ENCODE measurements around the gene RNF213.
"Not testable (repeated sequence)": the region's sequence is repeated elsewhere in the genome, so short reads cannot be mapped to it uniquely, and the experiment has no call there.

GRCh38 chr17:80244448-80244847, 16.2 kb upstream of the RNF213 start:
- TF ChIP-seq, protein P1, sequence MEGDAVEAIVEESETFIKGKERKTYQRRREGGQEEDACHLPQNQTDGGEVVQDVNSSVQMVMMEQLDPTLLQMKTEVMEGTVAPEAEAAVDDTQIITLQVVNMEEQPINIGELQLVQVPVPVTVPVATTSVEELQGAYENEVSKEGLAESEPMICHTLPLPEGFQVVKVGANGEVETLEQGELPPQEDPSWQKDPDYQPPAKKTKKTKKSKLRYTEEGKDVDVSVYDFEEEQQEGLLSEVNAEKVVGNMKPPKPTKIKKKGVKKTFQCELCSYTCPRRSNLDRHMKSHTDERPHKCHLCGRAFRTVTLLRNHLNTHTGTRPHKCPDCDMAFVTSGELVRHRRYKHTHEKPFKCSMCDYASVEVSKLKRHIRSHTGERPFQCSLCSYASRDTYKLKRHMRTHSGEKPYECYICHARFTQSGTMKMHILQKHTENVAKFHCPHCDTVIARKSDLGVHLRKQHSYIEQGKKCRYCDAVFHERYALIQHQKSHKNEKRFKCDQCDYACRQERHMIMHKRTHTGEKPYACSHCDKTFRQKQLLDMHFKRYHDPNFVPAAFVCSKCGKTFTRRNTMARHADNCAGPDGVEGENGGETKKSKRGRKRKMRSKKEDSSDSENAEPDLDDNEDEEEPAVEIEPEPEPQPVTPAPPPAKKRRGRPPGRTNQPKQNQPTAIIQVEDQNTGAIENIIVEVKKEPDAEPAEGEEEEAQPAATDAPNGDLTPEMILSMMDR (conservative IDR thresholded peaks at IDR 0.05; ENCODE audit: low read depth, low read length): not testable (repeated sequence)
- TF ChIP-seq EZH2 (IDR thresholded peaks at IDR 0.05; ENCODE audit: low read length, unreplicated experiment); EZH2phosphoT487 (IDR thresholded peaks at IDR 0.05; ENCODE audit: borderline replicate concordance, low read length): not testable (repeated sequence)
